Gastrocnemius medialis (tissue), 4 donors: ENCODE measurements around the gene PAX8.

Experiments used
- CTCF ChIP-seq, 5 experiments: fragments of 450-650 bp in 3 of 5; fragments of 200-600 bp in 2 of 5; sonication (generic) in 2 of 5; IDR thresholded peaks in 4 of 5; conservative IDR thresholded peaks in 1 of 5; 1 replicate in 4 of 5; 2 replicates in 1 of 5; pipeline ENCODE4 v1.5.1; 2016 to 2019; ENCODE audit warnings: antibody characterized with exemption in 5 of 5, mild to moderate bottlenecking in 3 of 5, moderate library complexity in 3 of 5
- POLR2A ChIP-seq, 2 donors: fragments of 450-650 bp; IDR thresholded peaks; one replicate each; pipeline ENCODE4 v1.6.1; 2017; ENCODE audit warnings: antibody characterized with exemption in 2 of 2, mild to moderate bottlenecking in 2 of 2, moderate library complexity in 2 of 2

GRCh38 chr2:113264713-113265403 lies 13.9 kb downstream of the PAX8 start:
- no peak for TF ChIP-seq CTCF (IDR thresholded peaks at IDR 0.05 in 4 of 5, conservative IDR thresholded peaks at IDR 0.05 in 1 of 5)
- no peak for TF ChIP-seq POLR2A (IDR thresholded peaks at IDR 0.05)
